HG03575 (cell line): ENCODE data around the gene CYP1B1.
"Not testable (repeated sequence)": the region's sequence is repeated elsewhere in the genome, so short reads cannot be mapped to it uniquely, and the experiment has no call there.

Source experiments
- ATAC-seq: cut with Tn5 transposase; IDR thresholded peaks from one replicate; pipeline ENCODE4 v1.9.1; 2021; ENCODE audit not compliant: unreplicated experiment, insufficient number of reproducible peaks, low FRiP score; ENCODE audit errors: extremely low read depth

CYP1B1 gene

DNA sequence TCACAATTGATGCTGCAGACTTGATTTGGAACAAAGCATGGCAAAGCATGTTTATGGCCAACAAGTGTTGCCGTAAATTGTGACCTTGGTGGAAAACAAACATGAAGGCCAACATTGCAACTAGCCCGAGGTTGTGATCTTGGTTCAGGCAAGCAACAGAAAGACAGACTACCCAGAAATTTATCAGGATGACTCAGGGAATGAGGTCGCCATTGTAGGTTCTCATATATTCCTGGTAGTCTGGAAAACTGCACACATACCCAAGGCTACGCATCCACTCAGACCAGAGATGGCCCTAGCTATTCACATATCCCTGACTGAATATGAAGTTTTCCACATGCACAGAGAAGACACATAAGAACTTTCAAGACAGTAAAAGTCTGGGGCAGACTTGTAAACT is 30.1 kb downstream of the CYP1B1 start:
- ATAC-seq, result no peak

DNA sequence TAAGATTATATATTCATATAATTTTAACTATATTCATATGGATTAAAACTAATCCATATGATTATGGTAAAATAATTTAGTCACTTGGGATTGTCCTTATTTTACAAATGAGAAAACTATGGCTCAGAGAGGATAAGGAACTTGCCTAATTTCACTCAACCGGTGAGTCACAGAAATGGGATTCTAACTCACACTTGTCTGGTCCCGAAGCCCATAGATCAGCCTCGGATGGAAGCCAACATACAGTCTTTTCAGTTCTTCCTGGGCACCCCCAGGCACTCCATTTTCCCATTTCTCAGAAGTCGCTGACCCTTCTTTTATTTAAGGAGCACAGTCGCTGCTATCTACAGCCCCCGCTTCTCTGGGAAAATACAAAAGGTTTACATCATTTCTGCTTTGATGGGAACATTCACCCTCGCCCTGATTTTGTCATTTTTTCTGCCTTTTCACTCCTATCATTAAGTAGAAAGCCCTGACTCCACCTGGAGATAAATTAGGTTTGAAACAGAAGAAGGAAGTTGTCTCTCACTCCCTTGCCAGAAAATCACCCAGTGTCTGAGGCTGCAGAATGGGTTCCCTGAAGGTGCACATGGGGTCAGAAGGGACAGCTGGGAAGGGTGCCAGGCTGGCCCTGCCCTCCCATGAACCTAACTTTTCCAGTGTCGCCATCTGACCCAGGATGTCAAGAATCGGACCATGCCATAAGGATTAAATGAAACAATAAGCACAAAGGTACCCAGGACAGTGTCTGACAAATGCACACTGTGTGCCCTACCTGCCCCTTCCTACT is 36.6 kb downstream of the CYP1B1 start:
- no peak for ATAC-seq

- no peak for ATAC-seq
Observed at GRCh38 chr2:38038682-38039081, 37.3 kb downstream of the CYP1B1 start.

DNA sequence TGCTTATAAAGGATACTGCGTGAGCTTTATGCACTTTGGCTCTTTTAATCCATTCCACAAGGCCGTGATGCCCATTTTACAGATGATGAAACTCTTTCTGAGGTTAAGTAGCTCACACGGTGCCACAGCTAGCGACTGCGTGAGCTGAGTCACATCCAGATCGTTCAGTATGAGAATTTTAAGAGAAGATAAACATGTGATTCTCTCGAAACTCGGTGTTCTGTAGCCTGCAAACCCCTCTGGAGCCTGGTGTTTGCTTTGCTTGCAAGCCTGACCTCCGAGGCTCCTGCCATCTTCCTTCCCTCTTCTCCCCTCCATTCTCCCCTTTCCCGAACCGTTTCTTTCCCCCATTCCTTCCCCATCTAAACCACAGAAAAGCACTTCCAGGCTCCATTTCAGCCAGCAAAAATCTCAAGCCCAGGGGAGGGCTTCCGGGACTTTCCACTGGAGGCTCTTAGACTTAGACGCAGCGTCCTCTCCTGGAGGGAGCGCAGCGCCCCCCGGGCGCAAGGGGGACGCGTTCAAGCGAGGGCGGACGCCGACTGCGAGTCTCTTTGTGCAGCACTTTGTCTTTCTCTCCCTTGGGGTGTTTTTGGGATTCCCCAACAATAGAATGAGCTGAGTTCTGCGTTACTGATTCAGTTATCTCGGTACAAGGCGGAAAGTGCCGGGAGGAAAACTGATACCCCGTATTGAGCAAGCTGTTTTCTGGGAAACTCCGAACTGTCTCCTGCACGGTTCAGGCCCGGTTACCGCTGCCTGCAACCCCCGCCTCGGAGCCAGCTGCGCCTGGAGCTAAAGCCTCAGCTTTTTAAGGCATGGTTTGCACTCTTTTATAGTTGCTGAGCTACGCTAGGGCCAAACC is 38.0 kb downstream of the CYP1B1 start:
- no peak for ATAC-seq

- no peak for ATAC-seq
Observed at GRCh38 chr2:38037325-38037724, 38.6 kb downstream of the CYP1B1 start.

- ATAC-seq, result no peak
Observed at GRCh38 chr2:38035968-38036367, 40.0 kb downstream of the CYP1B1 start.

DNA sequence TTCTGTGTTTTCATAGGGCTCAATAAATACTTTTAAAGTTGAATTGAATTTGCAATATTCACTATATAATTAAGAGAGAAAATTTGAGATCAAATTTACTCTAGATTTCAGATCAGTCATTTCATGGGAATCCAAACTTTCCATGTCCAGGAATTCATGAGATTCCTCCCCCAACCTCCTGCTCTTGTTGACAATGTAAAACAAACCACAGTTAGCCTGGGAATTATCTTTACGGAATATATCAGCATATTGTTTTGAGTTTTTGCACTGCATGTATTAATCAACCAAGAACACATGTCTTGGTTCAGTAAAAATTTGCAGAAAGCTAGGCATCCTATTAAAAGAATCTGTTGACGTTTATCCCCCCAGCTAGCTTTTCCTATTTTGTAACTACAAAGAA is 42.3 kb downstream of the CYP1B1 start:
- no peak for ATAC-seq

DNA sequence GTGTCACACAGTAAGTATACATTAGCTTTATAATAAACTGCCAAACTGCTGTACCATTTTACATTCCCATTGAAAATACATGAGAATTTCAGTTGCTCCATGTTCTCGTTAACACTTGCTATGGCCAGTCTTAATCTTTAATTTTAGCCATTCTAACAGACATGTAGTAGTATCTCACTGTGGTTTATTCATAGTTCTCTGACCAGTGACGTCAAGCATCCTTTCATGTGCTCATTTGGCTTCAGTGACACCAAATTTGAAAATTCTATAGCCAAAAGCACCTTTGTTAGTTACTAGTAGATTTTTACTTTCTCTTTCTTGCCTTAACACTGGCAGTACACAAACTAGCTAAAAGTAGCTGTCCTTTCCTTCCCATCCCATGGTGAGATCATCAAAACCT is 43.0 kb downstream of the CYP1B1 start:
- no peak for ATAC-seq

DNA sequence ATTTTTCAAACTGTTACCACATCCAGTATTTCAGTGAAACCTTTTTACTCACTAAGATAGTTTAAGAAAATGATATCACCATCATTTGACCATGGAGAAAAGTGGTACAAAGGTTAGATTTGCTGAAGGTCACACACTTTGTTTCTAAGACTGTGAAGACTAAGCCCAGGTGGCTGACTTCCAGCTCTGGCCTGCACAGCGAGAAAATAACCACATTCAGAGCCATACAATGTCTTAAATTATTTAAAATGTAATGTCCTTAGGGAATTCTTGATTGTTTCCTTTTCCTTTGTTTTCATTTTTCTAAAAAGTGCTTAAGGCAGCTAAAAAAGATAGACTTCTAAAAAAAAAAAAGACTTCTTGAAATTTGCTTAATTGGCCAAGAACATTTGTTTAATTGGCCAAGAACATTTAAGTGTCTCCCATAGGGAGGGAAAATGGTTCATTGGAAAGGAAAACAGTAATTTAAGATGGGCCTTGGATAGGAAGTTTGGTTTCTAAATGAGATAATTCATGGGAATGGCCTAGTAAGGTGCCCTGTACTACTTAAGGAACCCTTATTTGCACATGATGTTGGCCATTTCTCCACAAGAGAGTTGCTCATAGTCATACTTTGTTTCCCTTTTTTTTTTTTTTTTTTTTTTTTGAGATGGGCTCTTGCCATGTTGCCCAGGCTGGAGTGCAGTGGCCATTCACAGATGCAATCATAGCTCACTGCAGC is 45.2 kb downstream of the CYP1B1 start:
- ATAC-seq, result no peak

- no peak for ATAC-seq
Observed at GRCh38 chr2:38029512-38029911, 46.4 kb downstream of the CYP1B1 start.

GRCh38 chr2:38028829-38029228 is 47.1 kb downstream of the CYP1B1 start:
- ATAC-seq, result no peak

DNA sequence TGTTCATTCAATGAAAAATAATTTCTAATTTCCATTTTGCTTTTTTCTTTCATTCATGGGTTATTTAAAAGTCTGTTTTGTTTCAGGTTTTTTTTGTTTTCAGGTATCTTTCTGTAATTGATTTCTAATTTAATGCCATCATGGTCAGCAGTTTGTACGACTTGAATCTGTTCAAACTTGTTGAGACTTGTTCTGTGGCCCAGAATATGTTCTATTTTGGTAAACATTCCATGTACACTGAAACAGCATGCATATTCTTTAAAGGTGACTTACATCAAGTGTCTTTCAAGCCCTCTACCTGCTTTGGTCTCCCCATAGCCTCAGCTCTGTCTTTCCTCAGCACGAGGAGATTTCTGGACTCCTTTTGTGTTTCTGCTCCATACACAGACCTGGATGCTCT is 49.1 kb downstream of the CYP1B1 start:
- no peak for ATAC-seq

DNA sequence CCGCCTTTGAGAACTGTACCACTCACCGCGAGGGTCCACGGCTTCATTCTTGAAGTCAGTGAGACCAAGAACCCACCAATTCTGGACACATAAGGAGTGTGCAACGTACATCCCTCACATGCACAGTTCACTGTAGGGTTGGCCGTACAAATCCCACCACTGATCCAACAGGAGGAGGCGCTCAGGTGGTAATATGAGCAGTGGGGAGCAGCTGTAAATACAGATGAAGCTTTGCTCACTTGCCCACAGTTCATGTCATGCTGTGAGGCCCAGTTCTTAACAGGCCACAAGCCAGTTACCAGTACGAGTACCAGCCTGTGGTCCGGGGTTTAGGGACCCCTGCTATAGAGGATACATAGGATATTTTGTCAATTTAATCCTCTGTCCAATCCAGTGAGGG is 54.4 kb downstream of the CYP1B1 start:
- no peak for ATAC-seq

GRCh38 chr2:38020359-38021069 is 55.4 kb downstream of the CYP1B1 start:
- ATAC-seq, result not testable (repeated sequence)

- ATAC-seq, result no peak
Observed at GRCh38 chr2:38017836-38018235, 58.1 kb downstream of the CYP1B1 start.
